B cell (primary cell): Measurements from ENCODE around the gene RHEBL1. TPM values are rescaled to one million over a fixed set of nuclear protein-coding genes. Genes with fewer than 3 reads are reported as not detected.

Experiments used
- ATAC-seq: fragments of 200-7000 bp; cut with Tn5 transposase; one replicate; pipeline ENCODE4 v1.10.0; 2021; ENCODE audit warnings: low read depth, mild to moderate bottlenecking, moderate number of reproducible peaks, moderate library complexity
- CTCF ChIA-PET: fragments of 350-600 bp; sonication (Branson Sonifier 250); formaldehyde crosslinking; loops from one replicate; lab custom pipeline; 2021; ENCODE audit warnings: antibody characterized with exemption, inconsistent platforms; lab: Charles Lee
- POLR2A ChIA-PET: fragments of 350-600 bp; sonication (Branson Sonifier 250); formaldehyde crosslinking; loops from one replicate; lab custom pipeline; 2021; ENCODE audit warnings: antibody characterized with exemption; lab: Charles Lee
- DNase-seq: peaks from one replicate; pipeline ENCODE4 v3.0.0; 2013
- H2AFZ ChIP-seq: 2 replicates; pipeline ENCODE4 v1.6.1; 2012; ENCODE audit warnings: mild to moderate bottlenecking, low read depth, low read length; ENCODE audit not compliant: insufficient read depth, poor library complexity, severe bottlenecking
- H3K27ac ChIP-seq, 2 donors: 1 replicate in 1 of 2; 2 replicates in 1 of 2; pipeline ENCODE4 v1.5.1; 2012 to 2013; ENCODE audit warnings: low read length in 2 of 2, mild to moderate bottlenecking in 2 of 2, moderate library complexity in 1 of 2
- H3K27me3 ChIP-seq, 4 experiments: fragments of 200-600 bp in 1 of 4; sonication (generic) in 1 of 4; replicated peaks in 1 of 4; 1 replicate in 2 of 4; 2 replicates in 2 of 4; pipeline versions ENCODE4 v1.6.1 to v1.7.0; 2013 to 2016; ENCODE audit warnings: low read length in 3 of 4, mild to moderate bottlenecking in 2 of 4, mixed read lengths in 1 of 4, moderate library complexity in 1 of 4; ENCODE audit not compliant: insufficient read depth in 4 of 4, control insufficient read depth in 3 of 4; ENCODE audit errors: control extremely low read depth in 1 of 4
- H3K36me3 ChIP-seq, 2 experiments: replicated peaks in 1 of 2; 1 replicate in 1 of 2; 2 replicates in 1 of 2; pipeline versions ENCODE4 v1.6.1 to v1.7.1; 2013; ENCODE audit warnings: low read length in 1 of 2; ENCODE audit not compliant: insufficient read depth in 2 of 2, control insufficient read depth in 1 of 2; ENCODE audit errors: control extremely low read depth in 1 of 2, extremely low read depth in 1 of 2
- H3K4me1 ChIP-seq, 2 donors: fragments of 200-600 bp in 1 of 2; sonication (generic) in 1 of 2; 1 replicate in 1 of 2; 2 replicates in 1 of 2; pipeline versions ENCODE4 v1.5.1 to v1.6.1; 2013 to 2017; ENCODE audit warnings: low read length in 2 of 2; ENCODE audit not compliant: control insufficient read depth in 2 of 2, insufficient read depth in 2 of 2
- H3K4me2 ChIP-seq: replicated peaks from 2 replicates; pipeline ENCODE3; 2012; ENCODE audit warnings: mild to moderate bottlenecking, low read depth, low read length; ENCODE audit not compliant: poor library complexity, severe bottlenecking
- H3K4me3 ChIP-seq, 5 experiments: fragments of 200-600 bp in 1 of 5; sonication (generic) in 1 of 5; 1 replicate in 3 of 5; 2 replicates in 2 of 5; pipeline versions ENCODE4 v1.5.1 to v1.7.0; 2011 to 2016; ENCODE audit warnings: low read length in 4 of 5, mild to moderate bottlenecking in 4 of 5, low read depth in 2 of 5, control low read depth in 1 of 5, moderate library complexity in 1 of 5; ENCODE audit not compliant: insufficient read depth in 1 of 5; ENCODE audit errors: control extremely low read depth in 1 of 5, extremely low read depth in 1 of 5
- H3K79me2 ChIP-seq: fragments of 200-600 bp; sonication (generic); one replicate; pipeline ENCODE4 v1.6.0; 2016; ENCODE audit warnings: low read length; ENCODE audit not compliant: control insufficient read depth, insufficient read depth
- H3K9ac ChIP-seq: fragments of 200-600 bp; sonication (generic); 2 replicates; pipeline ENCODE4 v1.6.1; 2017; ENCODE audit warnings: mild to moderate bottlenecking, low read length, moderate library complexity
- H3K9me3 ChIP-seq, 3 donors: one replicate each; pipeline versions ENCODE4 v1.6.1 to v1.7.1; 2013; ENCODE audit warnings: low read length in 2 of 3; ENCODE audit not compliant: control insufficient read depth in 2 of 3, insufficient read depth in 1 of 3; ENCODE audit errors: control extremely low read depth in 1 of 3
- H4K20me1 ChIP-seq: 2 replicates; pipeline ENCODE4 v1.6.0; 2012; ENCODE audit warnings: mild to moderate bottlenecking, low read length; ENCODE audit not compliant: insufficient read depth, control insufficient read depth, poor library complexity, severe bottlenecking
- H3K27ac Mint-ChIP-seq: one replicate; pipeline ENCODE4 v1.8.0; 2021; ENCODE audit warnings: mixed read lengths
- H3K27me3 Mint-ChIP-seq: one replicate; pipeline ENCODE4 v1.8.0; 2021; ENCODE audit warnings: mixed read lengths
- H3K4me1 Mint-ChIP-seq: one replicate; pipeline ENCODE4 v1.8.0; 2021; ENCODE audit warnings: mixed read lengths
- H3K4me3 Mint-ChIP-seq: one replicate; pipeline ENCODE4 v1.8.0; 2021; ENCODE audit warnings: mixed read lengths
- H3K9me3 Mint-ChIP-seq: one replicate; pipeline ENCODE4 v1.8.0; 2022; ENCODE audit warnings: mixed read lengths; ENCODE audit not compliant: insufficient read depth
- CTCF ChIP-seq: fragments of 200-600 bp; IDR thresholded peaks from one replicate; pipeline ENCODE4 v1.8.0; 2022; ENCODE audit warnings: antibody characterized with exemption, mild to moderate bottlenecking
- EZH2 ChIP-seq: IDR thresholded peaks from 2 replicates; pipeline ENCODE4 v1.6.1; 2012; ENCODE audit warnings: borderline replicate concordance, low read depth, mild to moderate bottlenecking, moderate library complexity, low read length; ENCODE audit not compliant: insufficient read depth, poor library complexity, severe bottlenecking
- WGBS: methylation state at CpG from one replicate; pipeline ENCODE4 v1.1.5; 2013; ENCODE audit warnings: missing lambda C conversion rate; ENCODE audit not compliant: insufficient coverage; 5-methylcytosine and 5-hydroxymethylcytosine counted together
- intact Hi-C: fragments of 100-400 bp; cut with micrococcal nuclease; formaldehyde crosslinking; loops from one replicate; pipeline ENCODE4 v1.10.0; 2022
- polyA plus RNA-seq: library from polyadenylated mRNA; depleted of rRNA; stranded (reverse); fragments of >200 nt; gene quantifications from 2 replicates; pipeline ENCODE4 v1.2.3, GENCODE V29; 2012
- total RNA-seq, 2 donors: library from RNA; stranded (reverse); fragments of 120-200 nt in 1 of 2; gene quantifications; 1 replicate in 1 of 2; 2 replicates in 1 of 2; pipeline versions ENCODE4 v1.2.3 to v1.2.4, GENCODE V29; 2013 to 2022

The RHEBL1 gene
- total and polyA plus RNA-seq, 2 donors (not counting 1 experiment from before 2014, with no cell fraction given): 3.0 to 6.1 TPM

DNA sequence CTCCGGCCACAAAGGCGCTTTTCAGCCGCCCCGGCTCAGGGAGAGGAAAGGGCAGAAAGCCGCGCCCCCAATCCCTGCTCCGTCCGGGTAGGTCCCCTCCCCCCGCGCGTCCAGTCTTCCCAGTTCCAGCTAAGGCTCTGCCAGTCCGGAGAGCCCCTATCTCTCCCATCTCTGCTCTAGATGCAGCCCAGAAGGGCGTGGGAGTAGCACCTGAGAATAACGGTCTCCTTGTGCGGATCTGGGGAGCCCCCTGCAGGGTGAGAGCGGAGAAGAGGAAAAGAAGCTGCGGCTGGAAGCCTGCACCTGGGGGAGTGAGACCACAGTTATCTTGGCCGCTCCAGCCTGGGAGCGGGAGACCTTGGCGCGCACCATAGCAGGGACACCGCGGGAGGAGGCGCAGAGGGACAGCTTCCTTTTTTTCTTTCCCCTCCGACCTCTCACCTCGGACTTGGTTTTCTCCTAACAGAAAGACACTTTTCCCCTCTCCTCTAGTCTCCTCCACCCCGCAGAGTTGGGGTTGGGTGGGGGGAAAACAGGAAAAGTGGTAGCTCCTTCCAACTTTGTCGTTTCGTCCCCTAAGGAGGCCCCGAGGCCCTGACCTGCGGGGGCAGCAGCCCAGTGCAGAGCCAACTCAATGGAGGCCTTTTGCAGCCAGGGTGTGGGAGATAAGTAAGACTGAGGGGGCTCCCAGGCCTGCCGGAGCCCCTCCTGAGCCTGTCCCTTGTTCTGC is 22.5 kb upstream of the RHEBL1 start:
- H3K4me1 ChIP-seq: peaks cover 62 to 64% of the 10 kb centered on the region in 2 donors
- H3K27ac Mint-ChIP-seq: no peak overlapping the region
- H3K79me2 ChIP-seq: no peaks in the 10 kb centered on the region
- WGBS: 9% methylated on average over 28 of the region's 32 CpGs
- peak overlapping the region; percentile 73 for H3K4me3 Mint-ChIP-seq
- intact Hi-C loops: loop anchor here (1.0 to 10.0 kb wide), 3 partner anchors 28 to 253 kb away; partner anchors contain the start of gene DNAJC22
- H3K9ac ChIP-seq: peak overlapping the region; percentile 20
- peaks cover 15% of the 10 kb centered on the region for H4K20me1 ChIP-seq
- no peaks in the 10 kb centered on the region for H3K9me3 Mint-ChIP-seq
- H3K4me1 Mint-ChIP-seq: peaks cover 55% of the 10 kb centered on the region
- peak overlapping the region; percentile 47 for H2AFZ ChIP-seq
- H3K4me2 ChIP-seq: peak overlapping the region; percentile 65
- TF ChIP-seq CTCF (peak; percentile 65), EZH2 (no peak)
- POLR2A ChIA-PET: interaction anchor here (0.6 to 1.4 kb wide), 3 partner anchors 42 to 143 kb away, joined by 3 to 6 read pairs (median 4); no protein-coding TSS in a partner anchor
- peaks cover 0 to 2% of the 10 kb centered on the region in 2 experiments for H3K36me3 ChIP-seq
- H3K27me3 ChIP-seq: peaks cover 0 to 76% (median 49%) of the 10 kb centered on the region in 4 experiments
- DNase-seq (peak; percentile 77), ATAC-seq (peak; percentile 37)
- peaks cover 54% of the 10 kb centered on the region for H3K27me3 Mint-ChIP-seq
- H3K9me3 ChIP-seq: peaks cover 0 to 27% (median 0%) of the 10 kb centered on the region in 3 donors
- no peak overlapping the region for H3K27ac ChIP-seq
- CTCF ChIA-PET: interaction anchor here (0.6 to 11.5 kb wide), 19 partner anchors 8 to 143 kb away, joined by 3 to 199 read pairs (median 3); partner anchors contain the start of gene RHEBL1
- H3K4me3 ChIP-seq: peak overlapping the region in 3 of 5 experiments; percentile 13 to 23 (median 20)

GRCh38 chr12:49091836-49092085 is 22.0 kb upstream of the RHEBL1 start:
- H3K27me3 ChIP-seq: peaks cover 0 to 76% (median 49%) of the 10 kb centered on the region in 4 experiments
- H3K9me3 ChIP-seq: peaks cover 0 to 27% (median 0%) of the 10 kb centered on the region in 3 donors
- ATAC-seq (no peak), DNase-seq (no peak)
- peak overlapping the region in 3 of 5 experiments; percentile 13 to 23 (median 20) for H3K4me3 ChIP-seq
- ChIA-PET CTCF (interaction anchor here (0.6 to 11.5 kb wide), 16 partner anchors 8 to 143 kb away, joined by 3 to 199 read pairs (median 4); partner anchors contain the start of gene RHEBL1), POLR2A (interaction anchor here (1.4 kb wide), 1 partner anchor 143 kb away, joined by 6 read pairs; no protein-coding TSS in a partner anchor)
- TF ChIP-seq CTCF (no peak), EZH2 (peak; percentile 36)
- peak overlapping the region; percentile 73 for H3K4me3 Mint-ChIP-seq
- H3K4me1 Mint-ChIP-seq: peaks cover 55% of the 10 kb centered on the region
- no peak overlapping the region for H3K27ac Mint-ChIP-seq
- H3K9me3 Mint-ChIP-seq: no peaks in the 10 kb centered on the region
- H3K27me3 Mint-ChIP-seq: peaks cover 54% of the 10 kb centered on the region
- H3K36me3 ChIP-seq: no peaks in the 10 kb centered on the region
- no peaks in the 10 kb centered on the region for H3K79me2 ChIP-seq
- H4K20me1 ChIP-seq: peaks cover 15% of the 10 kb centered on the region
- peak overlapping the region; percentile 47 for H2AFZ ChIP-seq
- H3K4me1 ChIP-seq: peaks cover 62 to 64% of the 10 kb centered on the region in 2 donors
- intact Hi-C loops: loop anchor here (1.0 to 10.0 kb wide), 3 partner anchors 27 to 253 kb away; partner anchors contain the start of gene DNAJC22
- no peak overlapping the region for H3K27ac ChIP-seq
- peak overlapping the region; percentile 65 for H3K4me2 ChIP-seq
- WGBS: 4% methylated on average over 11 of the region's 14 CpGs
- peak overlapping the region; percentile 20 for H3K9ac ChIP-seq
